HL-60/S4 treated with phorbol 12-myristate 13-acetate at 8.2 ng/mL for 4 days and 3 days (cell line): ENCODE results near the gene DNAJC22.

Source experiments
- in situ Hi-C: fragments of 300-500 bp; cut with MboI; formaldehyde crosslinking; loops from 2 replicates; pipeline ENCODE4 v1.15.0; 2022; ENCODE audit warnings: low sequenced_read_pairs

The DNAJC22 gene

DNA sequence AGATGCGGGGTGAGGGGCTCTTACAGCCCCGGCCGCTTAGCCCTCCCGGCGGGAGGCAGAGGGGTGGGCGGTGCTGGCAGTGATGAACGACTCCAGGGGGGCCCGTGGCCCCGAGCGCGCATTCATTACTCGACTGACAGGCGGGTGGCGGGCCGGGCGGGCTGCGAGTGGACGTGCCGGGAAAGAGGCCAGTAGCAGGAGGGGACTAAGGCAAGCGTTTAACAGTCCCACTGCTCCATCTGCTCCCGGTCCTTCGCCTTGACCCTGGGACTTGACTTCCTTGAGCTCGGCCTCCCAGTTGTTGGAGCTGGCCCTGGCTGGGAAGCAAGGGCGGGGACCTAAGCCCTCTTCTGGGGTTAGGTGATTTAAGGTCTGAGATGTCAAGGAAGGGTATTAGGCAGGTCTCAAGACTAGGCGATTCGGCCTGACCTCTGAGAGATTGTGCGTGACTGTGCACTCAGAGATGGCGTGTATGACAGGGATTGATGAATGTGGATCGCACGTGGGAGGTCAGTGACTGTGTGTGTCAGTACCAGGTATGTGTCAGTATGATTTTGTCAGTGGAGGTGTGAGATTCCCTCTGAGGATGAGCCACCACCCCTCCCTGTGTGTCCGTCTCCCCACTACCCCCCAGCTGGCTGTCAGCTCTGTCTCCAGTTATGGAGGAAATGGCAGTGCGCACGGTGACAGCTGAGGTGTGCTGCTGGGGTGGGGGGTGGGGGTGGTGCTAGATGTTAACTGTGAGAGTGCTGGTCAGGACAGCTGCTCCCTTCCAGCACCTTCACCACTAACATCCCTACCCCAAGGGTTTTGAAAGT, 3.6 kb upstream of the DNAJC22 start:
- in situ Hi-C loops, result loop anchor here (10.0 kb wide), 1 partner anchor 58 kb away; no protein-coding TSS in a partner anchor

DNA sequence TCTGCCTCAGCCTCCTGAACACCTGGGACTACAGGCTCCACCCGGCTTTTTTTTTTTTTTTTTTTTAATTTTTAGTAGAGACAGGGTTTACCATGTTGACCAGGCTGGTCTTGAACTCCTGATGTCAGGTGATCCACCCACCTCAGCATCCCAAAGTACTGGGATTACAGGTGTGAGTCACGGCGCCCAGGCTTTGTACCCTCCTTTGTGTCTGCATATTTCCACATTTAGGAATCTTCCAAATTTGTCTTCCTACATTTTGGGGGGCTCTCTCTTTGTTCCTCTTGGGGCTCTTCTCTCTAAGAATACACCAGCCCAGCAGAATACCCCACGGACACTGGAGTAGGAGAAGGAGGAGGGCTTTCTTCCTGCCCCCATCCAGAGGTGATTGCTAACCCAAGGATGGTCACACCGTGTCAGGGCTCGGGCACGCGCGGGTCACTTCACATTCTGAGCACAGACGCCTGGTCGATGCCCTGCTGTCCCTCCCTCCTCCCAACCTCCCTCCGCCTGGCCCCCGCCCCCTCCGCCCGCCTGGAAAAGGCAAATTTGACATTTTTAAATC, 2.1 kb upstream of the DNAJC22 start:
- in situ Hi-C loops, result loop anchor here (10.0 kb wide), 1 partner anchor 60 kb away; no protein-coding TSS in a partner anchor

DNA sequence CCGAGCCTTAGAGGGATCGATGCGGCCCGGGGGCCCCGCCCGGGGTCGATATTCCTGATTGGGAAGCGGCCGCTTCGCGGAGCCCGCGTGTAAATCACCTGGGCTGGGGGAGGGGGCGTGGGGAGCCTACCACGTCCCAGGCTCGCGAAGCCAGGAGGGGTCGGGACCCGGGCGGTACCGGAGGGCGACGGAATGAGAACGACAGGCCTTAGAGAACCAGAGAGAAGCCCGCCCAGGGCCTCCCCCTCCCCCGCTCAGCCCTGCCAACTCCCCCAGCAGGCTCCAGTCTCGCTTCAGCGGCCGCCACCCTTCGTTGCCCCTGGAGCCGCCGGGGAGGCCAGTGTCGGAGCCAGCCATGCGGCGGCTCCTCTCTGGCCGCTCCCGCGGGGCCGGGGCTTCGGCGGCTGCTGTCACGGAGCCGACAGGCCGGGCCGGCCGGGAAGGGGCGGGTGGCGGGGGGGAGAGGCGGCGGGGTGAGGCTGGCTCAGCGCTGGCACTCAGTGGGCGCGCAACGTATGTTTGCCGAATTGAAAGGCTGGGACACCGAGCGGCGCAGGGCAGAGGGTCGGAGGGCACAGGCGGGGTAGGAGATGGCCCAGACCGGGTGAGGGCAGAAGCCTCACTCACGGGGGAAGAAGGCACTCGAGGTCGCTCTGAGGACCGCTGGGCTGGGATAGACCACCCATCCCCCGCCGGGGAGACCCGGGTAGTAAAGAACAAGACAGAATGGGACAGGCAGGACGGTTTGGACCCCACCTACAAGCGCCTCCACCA, 1.4 kb upstream of the DNAJC22 start:
- in situ Hi-C loops, result loop anchor here (10.0 kb wide), 1 partner anchor 60 kb away; no protein-coding TSS in a partner anchor

DNA sequence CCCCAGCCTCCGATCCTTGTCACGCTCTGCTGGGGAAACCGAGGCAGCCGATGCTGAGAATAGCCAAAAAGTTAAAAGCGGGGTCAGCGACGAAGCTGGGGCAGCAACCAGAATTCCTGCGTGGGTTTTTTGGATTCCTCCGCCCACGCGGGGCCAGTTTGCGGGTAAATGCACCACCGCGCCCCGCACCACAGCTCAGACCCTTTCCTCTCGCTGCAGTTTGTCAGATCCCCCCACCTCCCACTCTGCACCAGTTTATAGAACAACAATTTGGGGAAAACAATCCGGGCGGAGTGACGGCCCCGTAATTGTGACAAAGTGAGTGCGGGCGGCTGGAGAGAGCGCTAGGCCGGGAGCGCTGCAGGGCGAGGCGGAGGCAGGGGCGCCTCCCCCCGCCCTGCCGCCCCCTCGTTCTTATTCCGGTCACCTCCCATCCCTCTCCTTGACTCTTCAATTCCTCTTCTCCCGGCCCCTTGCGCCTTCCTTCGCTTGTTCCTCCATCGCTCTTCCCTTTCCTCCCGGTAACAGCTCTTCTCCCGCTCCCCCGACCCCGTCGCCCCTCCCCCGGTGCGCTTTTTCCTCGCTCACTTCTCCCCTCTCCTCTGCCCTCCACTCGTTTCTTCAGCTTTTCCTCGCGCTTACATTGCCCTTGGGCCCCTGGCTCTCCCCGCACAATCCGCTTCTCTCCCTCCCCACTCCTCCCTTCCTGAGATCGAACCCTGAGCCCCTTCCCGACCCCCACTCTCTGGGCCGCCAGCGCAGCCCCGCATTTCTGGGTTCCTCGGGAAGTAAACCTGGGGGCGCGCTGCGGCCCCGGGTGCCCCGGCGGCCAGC, 646 bp upstream of the DNAJC22 start:
- in situ Hi-C loops, result loop anchor here (10.0 kb wide), 1 partner anchor 61 kb away; no protein-coding TSS in a partner anchor

DNA sequence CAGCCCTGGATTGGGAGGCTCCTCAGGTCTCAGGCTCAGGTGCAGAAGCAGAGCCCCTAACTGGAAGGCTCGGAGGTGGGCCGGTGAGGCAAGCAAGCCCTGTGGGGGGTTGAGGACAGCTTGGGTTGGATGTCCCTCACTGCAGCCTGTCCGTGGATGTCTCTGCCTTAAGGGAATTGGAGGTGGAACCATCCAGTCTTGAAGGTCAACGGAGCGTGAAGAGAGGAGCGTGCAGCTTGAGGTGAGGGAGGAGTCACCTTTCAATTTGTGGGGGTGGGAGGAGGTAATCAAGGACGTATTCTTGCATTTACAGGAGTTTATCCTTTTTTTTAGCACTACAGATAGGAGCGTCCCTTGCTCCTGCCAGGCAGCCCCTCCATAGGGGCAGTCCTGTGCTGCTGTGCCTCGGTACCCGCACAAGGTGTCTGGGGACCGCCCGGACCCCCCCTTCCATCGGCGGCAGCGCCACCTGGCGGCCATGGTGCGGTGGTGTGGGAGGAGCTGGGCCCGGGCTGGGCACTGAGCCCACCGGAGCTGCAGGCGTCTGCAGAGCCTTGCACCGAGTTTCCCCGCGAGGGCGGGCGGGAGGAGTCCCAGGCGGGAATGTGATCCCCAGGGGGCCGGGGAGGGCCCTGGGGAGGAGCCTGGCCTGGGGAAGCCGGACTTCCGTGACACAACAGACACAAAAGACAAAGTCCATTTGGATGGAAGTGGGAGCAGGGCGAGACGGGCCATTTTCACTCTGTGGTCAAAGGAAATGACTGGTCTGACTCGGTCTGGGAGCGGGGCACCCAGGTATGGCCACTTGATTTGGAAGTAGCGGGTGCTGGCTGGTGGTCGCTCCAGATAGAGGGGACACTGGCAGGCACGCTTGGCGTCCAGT, 864 bp downstream of the DNAJC22 start:
- in situ Hi-C loops, result loop anchor here (10.0 kb wide), 1 partner anchor 63 kb away; no protein-coding TSS in a partner anchor

DNA sequence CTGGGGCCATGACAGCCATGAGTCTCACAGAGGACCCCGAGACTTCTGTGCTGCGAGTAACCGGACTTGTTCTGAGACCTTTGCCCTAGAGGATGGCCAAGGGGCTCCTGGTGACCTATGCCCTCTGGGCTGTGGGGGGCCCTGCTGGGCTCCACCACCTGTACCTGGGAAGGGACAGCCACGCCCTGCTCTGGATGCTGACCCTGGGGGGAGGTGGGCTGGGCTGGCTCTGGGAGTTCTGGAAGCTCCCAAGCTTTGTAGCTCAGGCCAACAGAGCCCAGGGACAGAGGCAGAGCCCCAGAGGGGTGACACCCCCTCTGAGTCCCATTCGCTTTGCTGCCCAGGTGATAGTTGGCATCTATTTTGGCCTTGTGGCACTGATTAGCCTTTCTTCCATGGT, 2.1 kb downstream of the DNAJC22 start:
- in situ Hi-C loops, result loop anchor here (10.0 kb wide), 1 partner anchor 64 kb away; no protein-coding TSS in a partner anchor

DNA sequence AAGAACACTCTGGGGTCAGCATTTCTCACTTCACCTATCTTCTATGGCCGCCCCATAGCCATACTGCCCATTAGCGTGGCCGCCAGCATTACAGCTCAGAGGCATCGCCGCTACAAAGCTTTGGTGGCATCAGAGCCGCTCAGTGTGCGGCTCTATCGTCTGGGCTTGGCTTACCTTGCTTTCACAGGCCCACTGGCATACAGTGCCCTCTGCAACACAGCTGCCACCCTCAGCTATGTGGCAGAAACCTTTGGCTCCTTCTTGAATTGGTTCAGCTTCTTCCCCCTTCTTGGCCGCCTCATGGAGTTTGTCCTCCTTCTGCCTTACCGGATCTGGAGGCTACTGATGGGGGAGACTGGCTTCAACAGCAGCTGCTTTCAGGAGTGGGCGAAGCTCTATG, 2.6 kb downstream of the DNAJC22 start:
- in situ Hi-C loops, result loop anchor here (10.0 kb wide), 1 partner anchor 64 kb away; no protein-coding TSS in a partner anchor

DNA sequence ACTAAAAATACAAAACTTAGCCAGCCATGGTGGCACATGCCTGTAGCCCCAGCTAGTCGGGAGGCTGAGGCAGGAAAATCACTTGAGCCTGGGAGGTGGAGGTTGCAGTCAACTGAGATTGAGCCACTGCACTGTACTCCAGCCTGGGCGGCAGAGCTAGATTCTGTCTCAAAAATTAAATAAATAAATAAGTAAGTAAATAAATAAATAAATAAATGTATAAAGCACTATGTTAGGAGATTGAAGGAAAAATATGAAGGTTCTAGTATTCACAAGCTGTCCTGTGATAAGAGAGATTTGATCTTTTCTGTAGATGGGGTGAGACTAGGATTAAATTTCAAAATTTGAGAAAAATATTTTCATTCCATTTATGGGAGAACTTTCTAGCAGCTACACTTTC, 5.7 kb downstream of the DNAJC22 start:
- in situ Hi-C loops, result no loop called here

DNA sequence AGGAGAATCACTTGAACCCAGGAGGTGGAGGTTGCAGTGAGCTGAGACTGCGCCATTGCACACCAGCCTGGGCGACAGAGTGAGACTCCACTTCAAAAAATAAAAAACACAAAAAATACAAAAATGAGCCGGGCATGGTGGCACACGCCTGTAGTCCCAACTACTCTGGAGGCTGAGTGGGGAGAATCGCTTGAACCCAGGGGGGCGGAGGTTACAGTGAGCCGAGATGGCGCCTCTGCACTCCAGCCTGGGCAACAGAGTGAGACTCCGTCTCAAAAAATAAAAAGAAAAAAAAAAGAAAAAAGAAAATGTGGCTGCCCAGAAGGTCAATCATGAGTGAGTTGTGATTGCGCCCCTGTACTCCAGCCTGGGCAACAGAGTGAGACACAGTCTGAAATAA, 9.2 kb downstream of the DNAJC22 start:
- in situ Hi-C loops, result no loop called here

DNA sequence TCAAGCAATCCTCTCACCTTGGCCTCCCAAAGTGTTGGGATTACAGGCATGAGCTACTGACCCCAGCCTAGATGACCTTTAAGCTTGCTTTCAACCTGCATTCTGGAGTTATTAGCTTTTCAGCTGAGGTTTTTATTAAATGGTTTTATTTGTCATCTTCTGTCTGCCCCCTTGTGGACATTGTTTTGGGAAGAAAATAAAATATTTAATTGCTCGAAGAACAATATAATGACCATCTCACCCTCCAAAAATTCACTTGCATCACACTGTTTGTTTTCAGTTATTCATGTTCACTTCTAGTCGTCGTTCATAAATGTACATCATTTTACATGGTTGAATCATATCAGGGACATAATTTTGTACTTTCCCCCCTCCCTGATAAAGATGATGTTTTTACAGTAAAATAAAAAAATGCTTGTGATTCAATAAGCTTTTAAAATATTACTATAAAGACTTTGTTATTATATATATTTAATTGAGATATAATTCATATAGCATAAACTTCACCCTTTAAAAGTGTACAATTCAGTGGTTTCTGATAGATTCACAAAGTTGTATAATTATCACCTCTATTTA, 10.5 kb downstream of the DNAJC22 start:
- in situ Hi-C loops, result no loop called here

DNA sequence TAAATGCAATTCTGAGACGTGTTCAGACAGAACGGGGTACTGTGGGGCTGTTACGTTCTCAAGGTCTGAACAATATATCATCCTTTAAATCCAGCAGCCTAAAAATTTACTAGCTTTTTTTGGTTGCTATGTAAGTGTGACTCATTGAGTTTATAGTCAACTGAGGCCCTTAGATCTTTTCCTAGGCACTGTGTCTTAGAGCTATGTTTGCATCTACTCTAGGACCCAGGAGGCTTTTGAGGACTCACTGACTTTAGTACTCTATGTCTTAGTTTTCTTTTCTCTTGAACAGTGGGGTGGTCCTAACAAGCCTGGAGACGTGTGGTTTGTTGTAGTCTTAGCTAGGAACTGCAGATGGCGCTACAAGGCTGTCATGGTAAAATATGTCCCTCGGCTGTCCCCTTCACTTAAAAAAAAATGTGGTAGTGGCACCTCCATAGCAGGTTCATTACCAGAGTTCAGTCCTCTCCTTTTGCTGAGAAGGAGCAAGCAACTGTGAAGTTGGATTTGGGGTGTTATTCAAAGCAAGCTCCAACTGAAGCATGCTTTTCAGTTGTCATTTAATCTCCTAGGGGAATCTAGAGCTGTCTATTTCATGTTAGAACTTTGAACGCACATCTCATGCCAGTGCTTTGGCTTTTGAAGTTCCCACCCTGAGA, 11.9 kb downstream of the DNAJC22 start:
- in situ Hi-C loops, result no loop called here

DNA sequence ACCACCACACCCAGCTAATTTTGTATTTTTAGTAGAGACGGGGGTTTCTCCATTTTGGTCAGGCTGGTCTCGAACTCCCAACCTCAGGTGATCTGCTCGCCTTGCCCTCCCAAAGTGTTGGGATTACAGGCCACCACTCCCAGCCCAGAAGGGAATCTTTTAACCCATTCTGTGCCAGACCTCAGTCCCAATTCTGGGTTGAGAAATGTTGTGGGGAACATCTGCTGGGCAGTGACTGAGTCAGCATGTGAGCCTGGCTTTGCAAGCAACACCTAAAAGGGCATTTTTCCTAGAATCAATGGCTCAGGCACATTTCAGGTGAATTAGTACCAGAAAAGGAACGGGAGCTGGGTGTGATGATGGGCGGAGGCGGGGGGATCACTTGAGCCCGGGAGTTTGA, 13.0 kb downstream of the DNAJC22 start:
- in situ Hi-C loops, result loop anchor here (10.0 kb wide), 1 partner anchor 145 kb away; no protein-coding TSS in a partner anchor

DNA sequence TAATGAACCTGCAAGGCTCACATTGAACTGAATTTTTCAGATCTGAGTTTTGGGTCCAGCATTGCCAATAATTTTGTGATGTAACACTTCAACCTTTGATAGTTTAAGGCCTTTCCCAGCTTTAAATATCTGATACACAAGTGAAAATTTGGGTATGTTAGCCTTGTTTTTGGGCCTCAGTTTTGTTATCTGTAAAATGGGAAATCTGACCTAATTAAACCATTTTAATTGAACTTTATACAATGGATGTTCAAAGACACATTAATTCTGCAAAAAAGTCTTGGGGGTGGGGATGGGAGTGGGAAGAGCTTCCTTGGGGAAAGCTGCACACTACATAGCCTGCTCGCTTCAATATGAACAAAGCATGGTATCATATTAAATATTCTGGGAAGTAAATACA, 15.4 kb downstream of the DNAJC22 start:
- in situ Hi-C loops, result loop anchor here (10.0 kb wide), 1 partner anchor 143 kb away; no protein-coding TSS in a partner anchor

DNA sequence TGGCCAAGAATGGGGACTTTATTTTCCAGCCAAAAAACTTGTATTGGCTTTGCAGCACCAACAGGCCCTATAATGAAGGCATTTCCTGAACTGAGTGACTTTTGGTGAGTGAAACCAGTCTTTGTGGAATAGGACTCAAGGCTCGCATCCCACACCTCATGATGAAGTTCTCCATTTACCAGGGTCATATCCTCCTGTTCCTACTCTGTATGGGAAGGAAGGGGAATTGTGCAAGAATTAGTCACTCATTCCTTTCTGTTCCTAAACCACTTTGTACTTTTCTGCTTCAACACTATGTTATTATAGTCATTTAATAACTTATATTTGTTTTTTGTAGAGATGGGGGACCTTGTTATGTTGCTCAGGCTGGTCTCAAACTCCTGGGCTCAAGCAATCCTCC, 18.3 kb downstream of the DNAJC22 start:
- in situ Hi-C loops, result loop anchor here (10.0 kb wide), 1 partner anchor 140 kb away; no protein-coding TSS in a partner anchor

DNA sequence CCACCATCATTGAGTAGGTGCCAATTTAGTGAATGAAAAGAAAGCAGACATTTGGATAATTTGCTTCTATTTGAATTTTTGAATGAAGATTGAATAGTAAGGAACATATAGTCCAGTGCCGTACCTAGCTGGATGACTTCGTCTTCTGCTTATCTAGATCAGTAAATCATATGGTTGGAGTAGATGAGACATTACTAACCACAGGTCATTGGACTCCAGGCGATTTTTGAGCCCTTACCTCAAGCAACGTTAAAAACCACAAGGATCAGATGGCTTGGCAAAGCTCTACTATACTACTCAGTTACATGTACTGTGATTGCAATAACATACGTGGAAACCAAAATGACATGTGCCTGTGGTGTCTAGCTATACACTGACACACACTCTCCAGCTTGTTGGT, 18.9 kb downstream of the DNAJC22 start:
- in situ Hi-C loops, result loop anchor here (10.0 kb wide), 1 partner anchor 139 kb away; no protein-coding TSS in a partner anchor

DNA sequence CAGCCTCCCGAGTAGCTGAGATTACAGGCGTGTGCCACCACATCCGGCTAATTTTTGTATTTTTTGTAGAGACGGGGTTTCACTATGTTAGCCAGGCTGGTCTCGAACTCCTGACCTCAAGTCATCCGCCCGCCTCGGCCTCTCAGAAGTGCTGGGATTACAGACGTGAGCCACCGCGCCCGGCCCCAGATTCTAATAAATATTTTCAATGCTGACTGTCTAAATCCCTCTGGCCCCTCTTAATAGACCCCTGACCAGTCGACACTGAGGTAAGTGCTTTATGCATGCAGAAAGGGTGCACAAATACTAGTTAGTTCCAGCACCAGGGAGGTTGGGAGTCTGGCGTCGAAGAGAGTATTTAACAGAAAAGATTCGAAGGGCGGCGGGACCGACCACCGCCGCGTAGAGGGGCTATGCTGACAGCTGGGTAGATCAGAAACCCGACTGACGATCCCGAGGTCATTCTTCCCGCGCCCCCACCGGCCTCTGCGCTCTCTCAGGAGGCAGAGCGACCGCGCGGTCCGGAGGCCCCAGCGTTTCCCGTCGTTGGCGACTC, 19.5 kb downstream of the DNAJC22 start:
- in situ Hi-C loops, result loop anchor here (10.0 kb wide), 1 partner anchor 139 kb away; no protein-coding TSS in a partner anchor

DNA sequence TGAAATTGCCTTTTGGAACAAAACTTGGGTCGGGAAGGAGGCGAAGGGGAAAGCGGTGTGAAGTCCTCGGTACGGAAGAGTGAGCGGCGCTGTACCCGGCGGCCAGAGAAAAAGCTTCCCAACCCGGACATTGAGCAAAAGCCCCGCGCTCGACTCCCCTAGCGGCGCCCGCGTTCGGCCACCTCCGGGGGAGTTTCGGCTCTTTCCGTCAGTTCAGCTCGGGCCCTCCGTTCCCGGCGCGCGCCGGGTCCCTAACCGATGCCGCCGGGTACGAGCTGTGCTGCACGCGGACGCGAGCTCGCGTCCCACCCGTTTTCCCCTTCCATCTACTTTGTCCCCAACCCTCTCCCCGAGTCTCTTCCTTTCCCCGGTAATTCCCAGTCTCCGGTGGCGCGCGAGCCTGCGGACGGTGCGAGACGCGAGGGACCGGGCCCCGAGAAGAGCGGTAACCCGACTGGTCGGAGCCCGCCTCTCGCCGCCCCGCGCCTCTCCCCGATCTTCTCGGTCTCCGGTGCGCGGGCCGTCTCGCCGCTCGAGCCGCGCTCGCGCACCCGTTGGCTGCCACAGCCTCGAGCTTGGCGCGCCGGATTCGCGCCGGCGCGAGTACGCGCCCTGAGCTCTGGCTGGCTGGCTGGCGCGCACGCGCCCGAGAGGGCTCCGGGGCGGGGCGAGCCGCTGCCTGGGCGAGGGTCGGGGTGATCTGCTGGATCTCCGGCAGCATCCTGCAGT, 20.1 kb downstream of the DNAJC22 start:
- in situ Hi-C loops, result loop anchor here (10.0 kb wide), 1 partner anchor 138 kb away; no protein-coding TSS in a partner anchor
